ENCODE measurements around the gene PCGF5.
"Not testable (repeated sequence)": the region's sequence is repeated elsewhere in the genome, so short reads cannot be mapped to it uniquely, and the experiment has no call there.

Gene PCGF5

DNA sequence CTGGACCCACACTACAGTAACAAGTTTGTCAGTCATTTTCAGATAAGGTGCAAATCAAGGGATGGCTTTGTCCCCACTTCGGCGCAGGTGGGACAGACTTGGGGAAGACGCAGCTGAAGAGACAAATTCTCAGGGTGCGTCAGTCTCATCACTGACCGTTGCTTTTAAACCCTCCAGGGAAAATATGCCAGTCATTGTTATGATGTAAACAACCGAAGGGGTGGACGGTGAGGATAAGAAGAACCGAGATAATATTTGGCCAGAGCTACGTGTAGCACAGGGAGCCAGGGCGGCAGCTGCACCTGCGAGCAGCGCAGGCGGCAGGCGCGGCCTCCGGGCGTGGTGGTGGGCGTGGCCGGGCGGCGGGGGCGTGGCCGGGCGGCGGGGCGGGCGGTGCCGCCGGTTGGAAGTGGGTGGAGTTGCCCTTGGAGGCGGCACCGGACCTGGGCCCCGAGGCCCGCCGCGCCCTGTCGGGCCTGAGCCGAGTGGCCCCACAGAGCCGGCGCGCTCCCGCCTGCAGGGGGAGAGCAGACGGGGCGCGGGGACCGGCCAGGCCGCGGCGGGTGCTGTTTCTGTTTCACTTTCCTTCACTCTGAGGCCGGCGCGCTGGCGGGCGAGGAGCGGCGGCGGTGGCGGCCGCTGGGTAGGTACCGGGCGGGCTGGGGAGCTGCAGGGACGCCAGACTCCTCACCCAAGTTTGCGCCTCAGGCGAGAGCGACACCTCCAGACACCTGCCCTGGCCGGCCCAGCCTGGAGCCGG lies at the start of gene PCGF5:
PCGF5 (plus strand) TSS at position 470 of the 760 bp plus-strand sequence. CDS start 2,209 bp downstream, outside the sequence.
- DNase-seq = peak; percentile 92

DNA sequence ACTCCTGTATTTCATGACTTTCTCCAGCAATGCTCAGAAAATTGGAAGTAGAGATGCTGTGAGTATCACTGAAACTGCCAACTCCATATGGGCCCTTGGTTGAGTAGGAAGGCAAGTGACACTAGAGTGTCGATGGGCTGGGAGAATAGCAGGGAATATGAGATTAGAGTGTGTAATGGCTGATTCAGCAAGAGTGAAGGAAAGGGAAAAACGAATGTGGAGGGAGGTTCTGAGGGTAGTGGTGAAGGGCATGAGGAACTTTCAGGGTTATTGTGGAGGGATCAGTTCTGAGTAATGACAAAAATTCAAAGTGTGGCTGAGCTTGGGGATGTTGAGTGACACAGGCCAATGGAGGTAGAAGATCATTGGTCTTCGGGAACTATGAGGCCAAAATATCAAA lies 49.0 kb upstream of the PCGF5 start:
- DNase-seq = no peak

DNA sequence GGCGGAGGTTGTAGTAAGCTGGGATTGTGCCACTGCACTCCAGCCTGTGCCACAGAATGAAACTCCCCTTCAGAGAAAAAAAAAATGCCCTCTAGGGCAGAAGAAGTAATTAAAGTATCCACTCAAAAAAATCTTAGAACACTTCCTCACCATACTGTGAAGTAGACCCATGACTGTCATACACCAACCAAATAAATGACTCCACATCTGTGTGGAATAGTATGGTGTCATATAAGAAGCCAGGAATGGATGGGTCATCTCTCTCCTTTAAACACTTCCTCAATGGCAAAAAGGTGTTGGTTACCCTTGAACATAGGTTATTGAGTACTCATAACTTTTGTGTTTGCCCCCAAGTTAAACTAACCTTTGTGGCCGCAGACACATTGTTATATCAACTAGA lies 48.1 kb upstream of the PCGF5 start:
- no peak for DNase-seq

DNA sequence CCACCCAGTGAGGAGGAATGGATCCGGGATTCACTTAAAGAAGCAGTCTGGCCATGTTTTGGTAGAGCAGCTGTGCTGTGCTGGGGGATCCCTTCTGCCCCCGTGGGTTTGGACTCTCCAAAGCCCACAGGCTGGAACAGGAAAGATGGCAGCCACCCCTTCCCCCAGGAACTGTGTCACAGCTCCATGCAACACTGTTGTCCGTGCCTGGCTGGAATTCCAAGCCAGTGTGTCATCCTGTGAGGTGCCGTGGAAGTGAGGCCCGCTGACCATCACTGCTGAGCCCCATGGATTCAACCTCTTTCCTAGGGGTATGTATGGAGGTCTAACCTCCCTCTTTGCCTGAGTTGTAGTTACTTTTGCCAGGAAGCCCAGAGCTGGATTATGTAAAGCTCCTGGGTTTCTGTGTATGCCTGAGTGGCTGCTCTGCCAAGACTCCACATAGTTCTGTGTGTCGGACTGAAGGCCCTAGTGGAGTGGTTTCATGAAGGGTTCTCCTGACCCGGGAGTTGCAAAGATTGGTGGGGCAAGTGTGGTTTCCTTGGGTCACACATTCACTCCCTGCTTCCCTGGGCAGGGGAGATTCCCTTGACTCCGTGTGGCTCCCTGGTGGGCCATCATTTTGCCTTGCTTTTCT lies 35.1 kb upstream of the PCGF5 start:
- DNase-seq = peak; percentile 72

DNA sequence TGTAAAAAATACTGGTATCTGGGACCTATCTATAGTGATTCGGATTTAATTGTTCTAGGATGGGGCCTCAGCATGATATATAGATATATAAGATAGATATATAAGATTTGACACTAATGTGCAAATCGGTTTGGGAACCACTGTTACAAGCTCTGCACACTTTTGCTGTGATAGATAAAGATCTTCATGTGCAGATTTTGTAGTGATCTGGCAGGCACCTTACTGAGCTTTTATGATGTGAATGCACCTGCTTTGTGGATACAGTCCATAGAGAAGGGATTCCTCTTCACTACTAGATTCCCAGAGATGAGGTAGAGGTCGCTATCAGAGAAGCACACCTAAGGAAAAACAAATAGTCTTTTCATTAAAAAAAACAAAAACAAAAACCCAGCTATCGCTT lies 33.3 kb upstream of the PCGF5 start:
- no peak for DNase-seq

DNA sequence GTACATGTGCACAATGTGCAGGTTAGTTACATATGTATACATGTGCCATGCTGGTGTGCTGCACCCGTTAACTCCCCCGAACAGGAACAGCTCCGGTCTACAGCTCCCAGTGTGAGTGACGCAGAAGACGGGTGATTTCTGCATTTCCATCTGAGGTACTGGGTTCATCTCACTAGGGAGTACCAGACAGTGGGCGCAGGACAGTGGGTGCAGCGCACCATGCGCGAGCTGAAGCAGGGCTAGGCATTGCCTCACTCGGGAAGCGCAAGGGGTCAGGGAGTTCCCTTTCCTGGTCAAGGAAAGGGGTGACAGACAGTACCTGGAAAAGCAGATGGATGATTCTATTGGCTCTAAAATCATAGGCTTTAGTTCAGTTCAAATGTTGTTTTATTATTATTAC lies 32.5 kb upstream of the PCGF5 start:
- DNase-seq = not testable (repeated sequence)

DNA sequence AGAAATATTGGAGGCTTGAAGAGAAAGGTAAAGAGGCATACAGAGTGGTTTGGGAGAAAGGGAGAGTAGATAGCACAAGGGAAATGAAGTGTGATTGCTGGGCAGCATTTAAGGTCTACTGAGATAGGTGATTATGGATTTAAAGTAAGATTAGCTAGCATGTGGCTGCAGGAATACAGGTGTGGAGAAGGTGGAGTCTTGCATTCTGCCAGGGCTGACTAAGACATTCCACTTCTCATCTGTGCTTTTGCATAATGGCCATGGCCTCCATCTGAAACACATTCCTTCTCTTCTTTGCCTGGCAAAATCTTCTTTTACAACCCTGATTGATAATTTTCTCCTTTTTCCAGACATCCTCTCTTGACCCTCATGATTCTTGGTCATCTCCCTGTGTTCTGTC lies 31.6 kb upstream of the PCGF5 start:
- no peak for DNase-seq

DNA sequence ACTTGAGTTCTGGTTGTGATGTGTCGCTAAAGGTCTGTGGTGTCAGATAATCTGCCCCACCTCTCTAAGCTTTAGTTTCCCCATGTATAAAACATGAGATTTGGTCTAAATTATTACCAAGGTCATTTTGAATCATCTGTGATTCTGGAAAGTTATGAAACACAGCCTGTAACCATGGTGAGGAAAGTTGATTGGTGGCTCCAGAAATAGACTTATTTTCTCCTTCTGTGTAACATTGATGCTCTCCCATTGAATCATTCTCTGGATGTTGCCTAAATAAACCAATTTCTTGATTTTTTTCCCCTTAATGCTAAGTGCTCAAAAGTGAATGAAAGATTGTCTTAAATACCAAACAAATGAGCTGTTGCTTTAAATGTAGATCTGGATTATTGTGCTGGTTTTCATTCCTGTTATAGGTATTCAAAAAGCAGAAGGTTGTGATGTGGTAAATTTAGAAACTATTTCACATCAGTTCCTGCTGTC lies 30.0 kb upstream of the PCGF5 start:
- DNase-seq = peak; percentile 66

DNA sequence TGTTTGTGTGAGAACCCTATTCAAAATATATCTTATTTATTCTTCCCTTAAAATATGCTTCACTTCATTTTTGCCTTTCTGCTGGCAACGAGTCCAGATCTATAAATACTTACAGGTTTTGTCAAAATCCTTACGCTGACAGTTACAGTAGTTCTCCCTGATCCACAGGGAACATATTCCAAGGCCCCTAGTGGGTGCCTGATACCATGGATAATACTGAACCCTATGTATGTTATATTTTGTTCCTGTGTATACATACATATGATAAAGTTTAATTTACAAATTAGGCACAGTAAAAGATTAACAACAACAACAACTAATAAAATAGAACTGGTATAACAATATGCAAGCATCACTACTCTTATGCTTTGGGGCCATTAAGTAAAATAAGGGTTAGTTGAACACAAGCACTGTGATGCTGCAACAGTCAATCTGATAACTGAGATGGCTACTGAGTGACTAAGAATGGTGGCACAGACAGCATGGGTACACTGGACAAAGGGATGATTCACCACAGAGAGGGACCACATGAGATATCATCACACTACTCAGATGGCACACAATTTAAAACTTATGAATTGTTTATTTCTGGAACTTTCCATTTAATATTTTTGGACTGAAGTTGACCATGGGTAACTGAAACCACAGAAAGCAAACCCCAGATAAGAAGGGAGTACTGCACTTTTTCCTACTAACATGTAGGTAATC lies 29.4 kb upstream of the PCGF5 start:
- DNase-seq = peak; percentile 38

DNA sequence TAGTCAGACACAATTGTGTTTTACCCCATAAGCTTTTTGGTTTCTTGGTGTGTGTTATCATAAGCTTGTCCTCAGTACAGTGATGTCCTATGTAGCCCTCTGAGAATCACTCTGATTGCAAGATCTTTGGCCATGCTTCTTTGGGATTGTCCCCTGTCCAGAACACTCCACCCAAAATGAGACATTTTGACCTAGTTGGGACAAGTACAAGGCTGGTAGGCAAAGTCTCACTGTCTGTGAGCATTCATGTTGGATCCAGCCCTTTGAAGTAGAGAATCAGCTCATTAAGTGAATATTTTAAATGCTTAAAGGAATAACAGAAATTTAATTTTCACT lies 28.9 kb upstream of the PCGF5 start:
- no peak for DNase-seq

DNA sequence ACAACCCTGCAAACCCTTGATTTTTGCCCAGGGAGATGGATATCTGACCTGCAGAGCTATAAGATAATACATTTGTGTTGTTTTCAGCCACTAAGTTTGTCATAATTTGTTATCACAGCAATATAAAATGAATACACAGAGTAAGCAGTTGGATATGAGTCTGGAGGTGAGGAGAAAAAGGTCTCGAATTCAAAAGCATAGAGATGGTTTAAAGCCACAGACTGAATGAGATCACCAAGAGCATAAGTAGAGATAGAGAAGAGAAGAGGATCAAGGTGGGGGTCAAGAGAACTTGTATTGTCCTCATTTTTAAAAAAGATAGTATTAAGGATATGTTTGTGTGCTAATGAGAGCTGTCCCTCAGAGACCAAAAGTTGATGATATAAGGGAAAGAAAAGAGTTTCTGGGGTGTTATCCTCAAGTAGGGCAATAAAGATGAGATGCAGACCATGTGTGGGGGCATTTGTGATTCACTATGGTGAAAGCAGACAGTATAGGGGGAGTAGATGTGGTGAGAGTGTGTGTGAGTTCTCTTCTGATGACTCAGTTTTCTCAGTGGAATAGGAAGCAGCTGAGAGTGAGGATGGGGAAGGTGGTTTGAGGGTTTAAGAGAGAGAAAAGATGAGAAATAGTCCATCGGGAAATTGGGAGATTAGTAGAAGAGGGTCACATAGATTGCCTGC lies 25.8 kb upstream of the PCGF5 start:
- peak; percentile 46 for DNase-seq

DNA sequence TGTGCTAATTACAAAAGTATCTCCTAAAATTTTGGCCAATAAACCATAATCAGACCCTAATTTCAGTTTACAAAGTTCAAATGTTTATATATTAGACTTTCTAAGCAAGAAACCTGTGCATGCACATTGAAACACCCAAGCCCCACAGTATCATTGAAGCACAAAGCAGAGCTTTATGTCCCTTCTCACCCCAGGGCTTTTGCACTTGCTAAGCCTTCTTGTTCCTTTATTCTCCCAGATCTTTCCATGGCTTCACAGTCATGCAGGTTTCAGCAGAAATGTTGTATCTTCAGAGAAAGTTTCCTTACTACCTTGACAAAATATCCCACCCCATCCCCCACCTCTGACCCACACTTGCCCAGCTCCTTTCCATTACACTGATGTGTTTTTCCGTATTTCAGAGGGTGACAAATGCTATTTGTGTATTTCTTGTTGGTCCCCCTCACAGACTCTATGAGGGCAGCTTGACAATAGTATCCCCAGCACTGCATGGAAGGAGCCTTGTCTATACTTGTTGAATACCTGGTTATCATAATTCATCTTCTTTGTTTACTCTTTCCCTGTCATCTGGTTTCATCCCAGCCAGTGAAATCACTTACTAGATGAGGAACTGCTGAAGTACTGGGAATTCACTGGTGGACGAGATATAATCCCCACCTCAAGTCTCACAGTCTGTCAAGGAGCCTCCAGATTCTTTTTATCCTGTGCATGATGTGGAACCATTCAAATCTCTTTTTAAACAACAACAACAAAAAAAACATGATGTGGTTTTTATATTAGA lies 24.0 kb upstream of the PCGF5 start:
- DNase-seq = no peak

DNA sequence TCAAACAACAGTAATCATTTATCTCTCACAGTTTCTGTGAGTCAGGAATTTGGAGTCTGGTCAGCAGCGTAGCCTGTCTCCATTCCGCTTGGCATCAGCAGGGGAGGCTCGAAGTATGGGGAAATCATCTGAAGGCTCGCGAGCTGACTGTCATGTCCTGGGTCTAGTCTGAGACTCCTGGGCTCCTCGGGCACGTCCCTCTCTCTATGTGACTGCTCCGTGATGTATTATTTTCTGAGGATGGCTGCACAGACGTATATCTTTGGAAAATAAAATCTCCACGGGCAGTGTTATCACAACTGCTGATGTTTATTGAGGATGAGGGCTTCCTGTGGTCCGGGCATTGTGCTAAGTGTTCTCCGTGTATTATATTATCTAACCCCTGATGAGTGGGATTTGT lies 23.3 kb upstream of the PCGF5 start:
- no peak for DNase-seq

DNA sequence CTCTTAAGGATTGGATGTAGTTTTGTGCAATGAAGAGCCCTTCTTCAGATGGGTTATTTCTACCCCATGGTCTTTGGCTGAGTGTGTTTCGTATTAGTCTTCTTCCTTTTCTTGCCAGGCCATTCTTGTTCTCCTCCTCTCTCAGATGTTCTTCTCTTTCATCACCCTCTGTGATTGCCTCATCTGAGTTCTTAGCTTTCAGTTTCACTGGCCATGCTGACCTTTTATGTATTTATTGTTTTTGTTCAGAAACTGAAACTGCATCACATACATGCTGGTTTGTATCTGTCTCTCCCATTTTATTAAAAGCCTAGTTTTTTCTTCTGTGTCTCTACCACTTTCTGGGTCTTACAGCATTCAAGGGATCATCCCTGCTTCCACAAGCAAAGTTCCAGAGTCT lies 21.7 kb upstream of the PCGF5 start:
- DNase-seq = peak; percentile 68

DNA sequence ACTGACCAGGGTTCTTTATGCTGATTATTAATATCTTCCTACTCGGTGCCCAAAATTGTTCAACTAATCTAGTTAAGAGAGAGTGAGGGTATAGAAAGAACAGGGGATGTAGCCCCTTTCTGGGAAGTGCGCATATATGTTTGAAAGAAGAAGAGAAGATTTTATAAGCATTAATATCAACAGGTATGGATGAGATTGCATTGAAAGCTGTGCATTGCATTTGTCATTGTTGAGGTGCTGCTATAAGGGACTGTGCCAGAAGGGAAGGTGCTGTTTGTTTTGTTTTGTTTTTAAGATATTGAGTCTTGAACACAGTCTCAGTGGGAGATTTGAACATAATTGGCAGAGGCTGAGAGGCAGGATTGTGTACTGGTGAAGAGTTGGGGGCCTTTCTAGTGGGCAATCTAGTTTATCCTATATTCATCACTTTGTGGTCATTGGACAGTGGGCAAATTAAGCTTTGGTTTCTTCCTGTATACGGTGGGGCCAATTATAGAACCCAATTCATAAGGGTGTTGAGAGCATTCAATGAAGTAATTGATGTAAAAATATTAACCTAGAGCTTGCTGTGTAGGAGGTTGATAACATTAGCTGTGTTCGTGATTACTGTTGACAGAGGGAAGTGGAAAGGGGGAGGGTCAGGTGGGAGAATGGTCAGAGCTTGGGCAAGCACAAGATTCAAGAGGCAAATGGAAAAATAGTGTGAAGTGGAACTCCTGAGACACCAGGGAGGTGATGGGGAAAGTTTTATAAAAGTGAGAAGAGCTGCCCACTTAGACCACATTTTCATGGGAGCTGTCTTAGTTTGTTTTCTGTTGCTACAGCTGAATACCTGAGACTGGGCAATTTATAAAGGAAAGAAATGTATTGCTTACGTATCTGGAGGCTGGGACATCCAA lies 19.9 kb upstream of the PCGF5 start:
- DNase-seq = no peak

DNA sequence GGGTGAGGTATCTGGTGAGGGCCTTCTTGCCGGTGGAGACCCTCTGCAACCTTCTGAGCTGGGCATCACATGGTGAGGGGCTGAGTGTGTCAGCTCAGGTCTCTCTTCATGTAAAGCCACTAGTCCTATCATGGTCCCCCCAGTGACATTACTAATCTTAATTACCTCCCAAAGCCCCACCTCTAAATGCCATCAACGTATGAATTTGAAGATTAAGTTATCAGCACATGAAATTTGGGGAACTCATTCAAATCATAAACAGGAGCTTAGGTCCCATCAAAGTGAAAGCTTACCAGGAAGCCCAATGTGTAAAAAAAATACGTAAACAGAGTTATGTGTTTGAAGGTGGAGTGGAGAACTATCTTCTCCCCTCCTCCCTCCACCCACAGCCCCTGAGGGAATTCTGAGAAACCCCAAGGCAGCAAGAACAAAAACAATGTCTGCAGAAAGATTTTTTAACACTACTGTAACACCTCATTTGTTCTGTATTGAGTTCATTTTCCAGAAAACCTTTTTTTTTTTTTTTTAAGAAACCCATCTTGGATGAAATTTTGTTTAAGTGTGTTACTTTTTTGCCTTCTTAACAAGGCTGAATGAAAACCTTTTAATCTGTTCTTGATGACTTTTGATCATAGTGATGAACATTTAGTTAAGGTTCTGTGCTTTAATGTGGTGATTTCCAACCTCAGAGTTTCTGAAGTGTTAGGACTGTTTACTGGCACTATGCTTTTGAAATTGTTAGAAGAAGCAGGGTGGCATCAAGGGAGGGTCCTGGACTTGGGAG lies 19.1 kb upstream of the PCGF5 start:
- no peak for DNase-seq

DNA sequence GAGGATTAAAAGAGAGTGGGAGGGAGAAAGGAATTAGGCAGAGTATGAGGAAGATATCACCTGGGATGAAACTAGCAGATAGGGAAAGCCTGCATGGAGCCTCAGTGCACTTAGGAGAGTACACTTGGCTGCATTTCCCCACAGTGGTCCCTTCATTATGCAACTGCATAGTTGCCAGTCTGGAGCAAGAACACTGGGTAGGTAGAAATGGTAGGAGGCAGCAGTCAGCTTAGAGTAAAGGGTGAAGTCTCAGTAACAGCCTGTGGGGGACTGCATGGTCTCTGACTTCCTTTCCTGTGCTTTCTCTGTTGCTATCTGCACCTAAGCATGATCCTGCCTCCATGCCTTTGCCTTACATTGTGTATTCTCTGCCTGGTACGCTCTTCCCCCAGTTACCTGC lies 14.0 kb upstream of the PCGF5 start:
- DNase-seq = no peak

DNA sequence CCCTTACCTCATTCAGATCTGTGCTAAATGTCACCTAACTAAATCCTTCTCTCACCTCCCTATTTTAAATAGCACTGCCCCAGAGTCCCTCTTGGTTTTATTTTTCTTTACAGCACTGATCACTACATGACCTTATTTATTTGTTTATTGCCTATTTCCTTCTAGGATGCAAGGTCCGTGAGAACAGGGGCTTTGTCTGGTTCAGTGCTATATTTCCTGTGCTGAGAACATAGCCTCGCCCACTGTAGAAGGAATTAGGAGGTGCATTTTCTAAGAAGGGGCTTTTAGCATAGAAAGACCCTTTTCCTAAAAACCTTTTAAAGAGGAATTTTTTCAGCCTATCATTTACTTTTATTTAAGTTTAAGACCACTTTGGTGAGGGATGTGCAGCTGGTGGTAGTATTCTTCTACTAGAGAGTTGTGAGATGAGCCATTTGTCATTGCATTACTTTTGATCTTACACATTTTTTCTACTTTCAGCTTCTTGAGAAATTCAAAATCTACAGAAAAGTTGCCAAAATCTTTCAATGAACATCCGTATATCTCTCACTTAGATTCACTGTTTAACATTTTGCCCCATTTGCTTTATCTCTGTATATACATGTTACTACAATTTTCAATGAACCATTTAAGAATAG lies 13.5 kb upstream of the PCGF5 start:
- no peak for DNase-seq

DNA sequence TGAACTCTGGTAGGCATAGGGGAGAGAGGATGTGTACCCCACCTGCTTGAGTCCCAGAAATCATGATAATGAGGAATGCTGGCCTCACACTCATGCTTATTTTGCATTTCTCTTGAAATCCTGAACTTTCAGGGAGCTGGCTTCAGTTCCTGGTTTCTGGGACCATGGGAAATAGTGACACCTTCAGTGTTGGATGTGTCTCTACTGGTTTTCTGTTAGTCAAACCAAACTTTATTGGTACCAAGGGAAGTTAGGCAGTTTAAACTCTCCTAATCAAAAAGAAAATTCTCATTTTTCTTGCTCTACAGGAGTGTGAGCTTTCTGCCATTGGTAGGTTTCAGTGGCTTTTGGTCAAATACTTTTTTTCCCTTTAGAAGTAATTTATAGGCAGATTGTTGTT lies 11.8 kb upstream of the PCGF5 start:
- no peak for DNase-seq

DNA sequence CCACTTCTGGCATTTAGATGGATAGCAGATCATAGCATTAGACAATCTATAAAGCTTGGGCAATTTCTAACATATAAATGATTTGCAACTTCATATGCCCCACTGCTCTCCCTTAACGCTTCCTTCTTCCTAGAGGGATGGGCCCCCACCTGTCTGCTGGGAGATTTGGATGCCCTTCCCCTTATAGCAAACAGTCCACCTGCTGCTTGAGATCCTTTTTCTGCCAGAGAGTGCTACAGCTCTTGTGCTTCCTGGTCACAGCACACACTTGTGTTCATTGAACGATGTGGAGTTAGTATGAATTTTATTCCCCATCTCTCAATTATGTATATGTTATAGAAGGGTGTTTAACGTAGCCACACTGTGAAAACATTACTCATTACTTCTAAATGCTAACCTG lies 10.4 kb upstream of the PCGF5 start:
- no peak for DNase-seq
